ENCODE data around the gene CCDC192. TPM values are rescaled to one million over a fixed set of nuclear protein-coding genes. Genes with fewer than 3 reads are reported as not detected.

CCDC192 gene
- total RNA-seq, 1 donor from 2014 or later: not detected

DNA sequence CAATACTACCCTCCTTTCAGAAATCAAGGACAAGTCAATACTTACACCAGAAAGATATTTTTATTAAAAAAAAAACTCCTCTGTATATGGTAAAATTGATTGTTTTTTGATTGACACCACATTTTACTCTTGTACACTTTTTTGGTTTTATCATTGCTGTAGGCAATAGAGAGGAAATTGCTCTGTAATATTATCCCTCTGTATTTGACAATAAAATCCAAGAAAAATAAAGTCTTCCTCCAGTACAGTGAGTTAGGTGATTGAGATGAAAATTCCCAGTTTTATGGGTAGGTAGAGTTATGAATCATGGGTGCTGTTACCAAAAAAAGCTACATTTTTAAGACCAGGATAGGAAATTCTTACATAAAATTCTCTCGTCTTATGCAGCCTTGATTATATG, 22.6 kb upstream of the CCDC192 start:
- H3K4me1 Mint-ChIP-seq (ENCODE audit: low read depth): peaks cover 31% of the 10 kb centered on the region
- TF ChIP-seq, protein P1, sequence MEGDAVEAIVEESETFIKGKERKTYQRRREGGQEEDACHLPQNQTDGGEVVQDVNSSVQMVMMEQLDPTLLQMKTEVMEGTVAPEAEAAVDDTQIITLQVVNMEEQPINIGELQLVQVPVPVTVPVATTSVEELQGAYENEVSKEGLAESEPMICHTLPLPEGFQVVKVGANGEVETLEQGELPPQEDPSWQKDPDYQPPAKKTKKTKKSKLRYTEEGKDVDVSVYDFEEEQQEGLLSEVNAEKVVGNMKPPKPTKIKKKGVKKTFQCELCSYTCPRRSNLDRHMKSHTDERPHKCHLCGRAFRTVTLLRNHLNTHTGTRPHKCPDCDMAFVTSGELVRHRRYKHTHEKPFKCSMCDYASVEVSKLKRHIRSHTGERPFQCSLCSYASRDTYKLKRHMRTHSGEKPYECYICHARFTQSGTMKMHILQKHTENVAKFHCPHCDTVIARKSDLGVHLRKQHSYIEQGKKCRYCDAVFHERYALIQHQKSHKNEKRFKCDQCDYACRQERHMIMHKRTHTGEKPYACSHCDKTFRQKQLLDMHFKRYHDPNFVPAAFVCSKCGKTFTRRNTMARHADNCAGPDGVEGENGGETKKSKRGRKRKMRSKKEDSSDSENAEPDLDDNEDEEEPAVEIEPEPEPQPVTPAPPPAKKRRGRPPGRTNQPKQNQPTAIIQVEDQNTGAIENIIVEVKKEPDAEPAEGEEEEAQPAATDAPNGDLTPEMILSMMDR (IDR thresholded peaks at IDR 0.05): no peak

DNA sequence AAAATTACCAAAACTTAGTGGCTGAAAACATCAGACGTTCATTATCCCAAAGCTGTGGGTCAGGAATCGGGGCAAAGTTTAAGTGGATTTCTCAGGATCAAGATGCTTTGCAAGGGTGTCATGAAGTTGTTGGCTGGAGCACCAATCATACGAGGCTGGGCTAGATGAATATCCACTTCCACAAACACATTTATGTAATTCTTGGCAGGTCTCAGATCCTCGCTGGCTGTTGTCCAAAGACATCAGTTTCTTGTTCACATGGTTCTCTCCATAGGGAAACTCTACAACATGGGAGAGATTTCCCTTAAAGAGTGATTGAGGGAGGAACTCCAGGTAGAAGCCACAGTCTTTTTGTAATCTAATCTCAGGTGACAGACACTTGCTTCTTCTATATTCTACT, 20.2 kb upstream of the CCDC192 start:
- peaks cover 41% of the 10 kb centered on the region for H3K4me1 Mint-ChIP-seq (ENCODE audit: low read depth)
- no peaks in the 10 kb centered on the region for H3K27me3 Mint-ChIP-seq (ENCODE audit: low read depth)
- TF ChIP-seq, protein P1 (IDR thresholded peaks at IDR 0.05): no peak
- H3K4me3 Mint-ChIP-seq (ENCODE audit: unreplicated experiment): no peak overlapping the region
- H3K27ac Mint-ChIP-seq (ENCODE audit: unreplicated experiment): no peak overlapping the region
- peaks cover 2% of the 10 kb centered on the region for H3K36me3 Mint-ChIP-seq (ENCODE audit: low read depth)
- peaks cover 12% of the 10 kb centered on the region for H3K9me3 Mint-ChIP-seq (ENCODE audit: low read depth)
- no peak for DNase-seq (ENCODE audit: low spot score)

More for the DNA sequence above, 22.6 kb upstream of the CCDC192 start:
- Mint-ChIP-seq H3K9me3 (ENCODE audit: low read depth) (peaks cover 15% of the 10 kb centered on the region), H3K36me3 (ENCODE audit: low read depth) (peaks cover 5% of the 10 kb centered on the region), H3K27me3 (ENCODE audit: low read depth) (no peaks in the 10 kb centered on the region), H3K4me3 (ENCODE audit: unreplicated experiment) (no peak overlapping the region), H3K27ac (ENCODE audit: unreplicated experiment) (no peak overlapping the region)
- DNase-seq (ENCODE audit: low spot score): no peak

DNA sequence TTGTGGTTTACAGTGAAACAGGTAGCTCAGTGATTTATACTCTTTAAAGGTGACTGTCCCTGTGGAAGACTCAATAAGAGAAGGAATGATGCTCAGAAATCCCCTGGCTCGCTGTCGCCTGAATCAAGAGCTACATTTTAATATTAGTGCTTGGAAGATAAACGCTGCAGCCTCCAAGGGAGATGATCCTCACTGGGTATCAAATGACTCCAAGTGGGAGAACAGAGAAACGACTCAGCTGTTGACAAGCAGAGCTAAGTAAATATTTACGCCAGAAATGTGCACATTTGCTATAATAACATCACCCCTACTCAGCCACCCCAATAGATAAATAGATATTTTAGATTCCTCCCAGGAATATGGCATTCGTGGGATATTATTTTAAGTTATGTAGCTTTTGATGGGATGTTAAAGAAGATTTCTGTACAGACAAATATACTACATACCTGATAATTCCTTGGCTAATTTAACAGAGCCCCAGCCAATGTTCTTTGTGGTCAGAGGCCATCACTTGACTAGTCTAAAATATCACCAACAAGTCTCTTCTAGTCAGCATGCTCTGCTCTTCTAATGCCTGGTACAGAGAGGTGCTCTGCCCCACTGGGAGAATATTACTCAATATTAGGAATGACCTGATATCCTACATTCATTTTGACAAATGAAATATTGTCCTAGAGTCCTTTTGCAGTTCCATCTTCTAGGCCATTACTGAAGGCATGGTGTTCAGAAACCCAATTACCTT, 18.3 kb upstream of the CCDC192 start:
- Mint-ChIP-seq H3K36me3 (ENCODE audit: low read depth) (no peaks in the 10 kb centered on the region), H3K27ac (ENCODE audit: unreplicated experiment) (no peak overlapping the region), H3K27me3 (ENCODE audit: low read depth) (no peaks in the 10 kb centered on the region), H3K4me1 (ENCODE audit: low read depth) (peaks cover 41% of the 10 kb centered on the region), H3K9me3 (ENCODE audit: low read depth) (peaks cover 12% of the 10 kb centered on the region), H3K4me3 (ENCODE audit: unreplicated experiment) (no peak overlapping the region)
- DNase-seq (ENCODE audit: low spot score): no peak
- TF ChIP-seq, protein P1 (IDR thresholded peaks at IDR 0.05): no peak

DNA sequence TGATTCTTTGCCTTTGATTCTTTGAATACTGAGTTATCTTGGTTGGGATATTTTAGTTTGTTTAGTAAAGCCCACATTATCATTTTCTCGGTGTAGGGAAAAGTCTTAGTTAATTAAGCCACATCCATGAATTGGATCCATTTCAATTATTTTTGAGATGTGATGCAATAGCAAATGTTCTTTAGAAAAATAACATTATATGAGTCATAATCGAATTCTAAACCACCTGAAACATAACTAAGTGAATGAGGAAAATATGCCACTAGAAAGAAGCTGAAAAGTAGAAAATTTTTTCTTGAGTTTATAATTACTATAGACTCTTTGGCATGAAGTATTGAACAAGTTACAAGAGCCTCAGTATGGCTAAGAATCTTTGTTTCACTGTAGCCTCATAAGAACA, 17.5 kb upstream of the CCDC192 start:
- no peaks in the 10 kb centered on the region for H3K36me3 Mint-ChIP-seq (ENCODE audit: low read depth)
- no peak overlapping the region for H3K4me3 Mint-ChIP-seq (ENCODE audit: unreplicated experiment)
- peaks cover 37% of the 10 kb centered on the region for H3K4me1 Mint-ChIP-seq (ENCODE audit: low read depth)
- H3K9me3 Mint-ChIP-seq (ENCODE audit: low read depth): peaks cover 12% of the 10 kb centered on the region
- H3K27ac Mint-ChIP-seq (ENCODE audit: unreplicated experiment): no peak overlapping the region
- no peak for DNase-seq (ENCODE audit: low spot score)
- H3K27me3 Mint-ChIP-seq (ENCODE audit: low read depth): no peaks in the 10 kb centered on the region
- TF ChIP-seq, protein P1 (IDR thresholded peaks at IDR 0.05): no peak

DNA sequence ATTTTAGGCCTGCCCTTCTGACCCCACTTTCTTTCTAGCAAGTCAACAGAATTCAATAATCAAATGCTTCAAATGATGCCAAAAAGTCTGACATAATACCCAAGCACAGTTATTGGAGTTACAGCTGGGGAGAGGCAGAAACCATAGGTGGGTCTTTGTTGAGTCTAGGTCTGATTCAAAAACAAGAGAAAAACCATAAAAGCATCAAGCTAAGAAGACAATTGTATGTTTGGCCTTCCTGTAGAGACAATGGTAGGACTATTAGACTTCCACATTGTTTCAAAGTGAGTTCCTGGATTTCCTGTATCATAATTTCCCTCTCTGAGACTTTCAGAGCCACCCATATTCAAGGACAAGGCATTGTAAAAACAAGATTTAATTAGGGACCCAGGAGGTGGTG, 16.8 kb upstream of the CCDC192 start:
- Mint-ChIP-seq H3K4me3 (ENCODE audit: unreplicated experiment) (no peak overlapping the region), H3K27ac (ENCODE audit: unreplicated experiment) (no peak overlapping the region), H3K9me3 (ENCODE audit: low read depth) (peaks cover 12% of the 10 kb centered on the region), H3K4me1 (ENCODE audit: low read depth) (peaks cover 35% of the 10 kb centered on the region), H3K36me3 (ENCODE audit: low read depth) (no peaks in the 10 kb centered on the region), H3K27me3 (ENCODE audit: low read depth) (no peaks in the 10 kb centered on the region)
- no peak for DNase-seq (ENCODE audit: low spot score)
- TF ChIP-seq, protein P1 (IDR thresholded peaks at IDR 0.05): no peak

All from chondrocyte (in vitro differentiated cells).